NT2/D1 (cell line): ENCODE results near the gene PDE4B.

Experiments
- SUZ12 ChIP-seq: IDR thresholded peaks from 2 replicates; pipeline ENCODE4 v1.6.1; 2011; ENCODE audit not compliant: insufficient read length, insufficient read depth; ENCODE audit errors: extremely low read depth
- YY1 ChIP-seq: IDR thresholded peaks from 2 replicates; pipeline ENCODE4 v1.6.1; 2011; ENCODE audit not compliant: insufficient read length, insufficient read depth
- ZNF274 ChIP-seq: IDR thresholded peaks from 2 replicates; pipeline ENCODE4 v1.6.1; 2011; ENCODE audit warnings: mild to moderate bottlenecking, low read depth, low read length

DNA sequence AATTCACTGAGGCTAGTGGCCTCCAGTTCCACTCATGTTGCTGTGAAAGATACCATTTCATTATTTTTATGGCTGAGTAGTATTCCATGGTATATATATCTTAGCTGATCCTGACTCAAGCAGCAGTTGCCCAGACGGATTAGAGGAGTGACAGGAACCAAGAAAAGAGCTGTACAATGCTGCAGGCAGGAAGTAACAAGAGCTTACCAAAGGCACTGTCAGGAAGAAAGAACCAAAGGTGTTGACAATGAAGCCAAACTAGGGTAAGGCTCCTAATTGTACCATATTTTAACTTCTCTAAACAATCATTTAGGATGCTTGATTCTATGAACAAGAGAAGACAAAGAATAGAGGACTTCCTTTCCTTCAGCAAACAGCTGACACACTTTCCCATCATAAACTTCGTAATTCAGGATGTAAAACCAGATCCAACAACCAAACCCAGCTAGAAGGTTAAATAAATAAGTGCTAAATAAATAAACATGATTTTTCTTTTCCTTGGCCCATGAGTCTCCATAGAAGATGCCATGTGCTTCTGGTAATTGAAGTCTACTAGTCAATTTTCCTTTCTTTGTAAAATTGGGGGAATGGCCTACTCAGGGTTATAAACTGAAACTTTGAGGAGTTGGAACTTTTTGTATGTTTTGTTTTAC is 493.0 kb downstream of the PDE4B start:
- TF ChIP-seq YY1 = no peak
- no peak for TF ChIP-seq SUZ12
- TF ChIP-seq ZNF274 = no peak
